DMS 273 (cell line): ENCODE measurements around the gene SH3PXD2B.
A peak's percentile ranks its signal among the peaks of the same experiment; 100 is the strongest.
"Not testable (repeated sequence)": the region's sequence is repeated elsewhere in the genome, so short reads cannot be mapped to it uniquely, and the experiment has no call there.

Experiments
- DNase-seq: peaks from one replicate; lab custom pipeline; 2025; ENCODE audit not compliant: unreplicated experiment; lab: John Stamatoyannopoulos, UW

SH3PXD2B gene

GRCh38 chr5:172311026-172311425 lies 143.3 kb downstream of the SH3PXD2B start:
- DNase-seq = no peak

DNA sequence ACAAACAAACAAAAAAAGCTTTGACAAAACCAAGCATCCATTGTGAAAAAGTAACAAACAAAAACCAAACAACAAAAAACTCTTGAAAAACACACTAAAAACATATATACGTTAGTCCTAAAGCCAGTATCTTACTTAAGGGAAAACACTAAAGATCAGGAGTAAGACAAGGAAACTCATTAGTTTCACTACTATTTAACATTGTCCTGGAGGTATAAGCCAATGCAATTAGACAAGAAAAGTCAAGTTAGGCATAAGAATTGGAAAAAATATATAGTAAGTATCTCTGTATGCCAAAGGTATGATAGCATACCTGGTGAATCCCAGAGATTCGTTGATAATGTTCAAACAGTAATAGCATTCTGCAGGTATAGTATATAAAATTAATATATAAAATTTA lies 148.9 kb downstream of the SH3PXD2B start:
- no peak for DNase-seq

DNA sequence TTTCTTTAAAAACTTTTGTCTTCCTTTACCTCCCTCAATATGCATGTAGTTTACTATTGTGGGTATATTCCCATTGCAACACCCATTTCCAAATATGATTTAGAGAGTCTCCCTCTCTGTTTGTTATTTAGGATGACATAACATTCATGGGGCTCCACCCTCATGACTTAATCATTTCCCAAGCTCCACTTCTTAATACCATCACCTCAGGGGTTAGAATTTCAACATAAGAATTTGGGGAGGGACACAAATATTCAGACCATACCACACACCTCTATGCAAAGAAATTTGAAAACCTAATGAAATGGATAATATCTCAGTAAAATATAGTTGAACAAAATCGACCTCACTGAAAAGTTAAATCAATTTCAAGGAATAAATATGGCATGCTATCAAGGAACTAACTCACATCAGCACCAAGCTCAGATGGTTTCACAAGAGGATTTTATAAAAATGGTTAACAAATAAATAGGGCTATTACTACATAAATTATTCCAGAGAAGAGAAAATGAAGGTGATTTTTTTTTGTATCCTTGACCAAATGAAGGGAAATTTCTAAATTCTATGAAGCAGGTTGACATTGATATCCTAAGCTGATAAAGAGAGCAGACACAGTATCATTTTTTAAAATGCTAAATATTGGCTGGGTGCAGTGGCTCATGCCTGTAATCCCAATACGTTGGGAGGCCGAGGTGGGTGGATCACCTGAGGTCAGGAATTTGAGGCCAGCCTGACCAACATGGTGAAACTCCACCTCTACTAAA lies 150.6 kb downstream of the SH3PXD2B start:
- DNase-seq = peak; percentile 43

GRCh38 chr5:172303162-172303561 lies 151.2 kb downstream of the SH3PXD2B start:
- peak; percentile 43 for DNase-seq

- no peak for DNase-seq
Measured at GRCh38 chr5:172302047-172302710, 152.1 kb downstream of the SH3PXD2B start.

DNA sequence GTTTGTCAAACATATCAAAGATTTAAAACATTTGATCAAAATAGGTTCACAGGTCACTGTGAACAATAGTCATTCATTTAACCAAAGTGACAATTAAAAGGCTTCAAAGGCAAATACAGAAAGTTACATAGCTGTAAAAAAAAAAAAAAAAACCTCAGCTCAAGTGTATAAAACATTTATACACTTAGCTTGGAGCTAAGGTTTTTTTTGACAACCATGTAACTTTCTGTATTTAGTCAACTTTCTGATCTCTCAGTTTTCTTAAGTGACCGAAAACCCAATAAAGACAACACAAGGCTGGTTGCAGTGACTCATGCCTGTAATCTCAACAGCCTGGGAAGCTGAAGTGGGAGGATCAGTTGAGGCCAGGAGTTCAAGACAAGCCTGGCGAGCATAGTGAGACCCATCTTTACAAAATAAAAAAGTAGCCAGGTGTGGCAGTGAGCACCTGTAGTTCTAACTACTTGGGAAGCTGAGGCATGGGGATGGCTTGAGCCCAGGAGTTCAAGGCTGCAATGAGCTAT lies 154.3 kb downstream of the SH3PXD2B start:
- no peak for DNase-seq

- DNase-seq = no peak
Measured at GRCh38 chr5:172294831-172295230, 159.5 kb downstream of the SH3PXD2B start.

DNA sequence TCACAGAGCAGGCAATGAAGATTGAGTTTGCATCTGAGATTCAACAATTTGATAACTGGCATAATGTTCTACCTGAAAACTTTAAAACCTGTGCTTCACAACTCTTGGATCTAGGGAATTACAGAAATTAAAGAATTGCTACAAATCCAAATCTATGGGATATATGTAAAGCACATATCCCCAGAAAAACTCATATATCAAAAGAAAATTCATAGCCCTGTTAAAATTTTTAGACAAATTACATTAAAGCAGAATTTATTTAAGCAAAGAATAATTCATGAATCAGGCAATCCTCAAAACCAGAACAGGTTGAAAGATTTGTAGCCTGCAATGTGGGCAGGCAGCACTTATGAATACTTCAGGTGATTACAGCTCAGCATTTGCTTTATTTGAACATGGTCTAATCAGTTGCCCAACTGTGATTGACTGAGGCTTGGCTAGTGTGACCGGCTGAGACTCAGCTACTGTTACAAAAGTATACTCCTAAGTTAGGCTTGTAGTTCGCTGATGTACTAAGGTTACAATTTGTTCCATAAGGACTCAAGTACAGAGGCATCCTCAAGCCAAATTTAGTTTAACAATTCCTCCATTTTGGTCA lies 160.5 kb downstream of the SH3PXD2B start:
- no peak for DNase-seq

DNA sequence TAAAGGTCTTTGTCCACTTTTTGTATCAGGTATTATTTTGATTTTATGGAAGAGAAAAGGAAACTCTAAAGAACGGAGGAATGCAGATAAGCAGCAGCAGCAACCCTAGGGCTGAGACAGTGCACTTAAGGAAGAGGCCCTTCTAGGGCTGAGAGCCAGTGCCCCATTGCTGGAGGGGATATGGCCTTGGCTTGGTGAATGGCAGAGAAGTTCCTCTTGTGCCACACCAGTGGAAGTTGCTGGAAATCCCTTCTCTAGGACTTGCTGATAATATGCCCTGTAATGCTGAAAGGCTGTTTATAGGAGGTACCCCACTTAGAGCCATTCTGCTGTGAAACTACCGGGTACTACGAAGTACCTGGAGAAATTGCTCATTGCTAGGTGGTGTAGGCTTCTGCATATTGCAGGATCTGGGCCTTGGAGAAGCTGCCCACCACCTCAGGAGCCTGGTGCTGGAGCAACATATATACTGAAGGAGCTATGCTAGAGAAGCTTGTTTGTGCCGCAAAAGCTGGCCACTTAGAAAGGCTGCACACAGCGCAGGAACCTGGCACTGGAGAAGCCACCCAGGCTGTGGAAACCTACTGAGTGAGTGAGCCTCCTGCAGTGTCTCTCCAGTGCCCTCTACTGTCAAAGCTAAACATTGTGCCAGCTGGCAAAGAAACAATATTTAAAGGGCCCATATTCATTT lies 161.1 kb downstream of the SH3PXD2B start:
- DNase-seq = peak; percentile 90

- not testable (repeated sequence) for DNase-seq
Measured at GRCh38 chr5:172291837-172292236, 162.5 kb downstream of the SH3PXD2B start.

GRCh38 chr5:172288465-172288864 lies 165.9 kb downstream of the SH3PXD2B start:
- no peak for DNase-seq

GRCh38 chr5:172287140-172287539 lies 167.2 kb downstream of the SH3PXD2B start:
- DNase-seq = not testable (repeated sequence)

GRCh38 chr5:172285226-172286143 lies 168.8 kb downstream of the SH3PXD2B start:
- no peak for DNase-seq

DNA sequence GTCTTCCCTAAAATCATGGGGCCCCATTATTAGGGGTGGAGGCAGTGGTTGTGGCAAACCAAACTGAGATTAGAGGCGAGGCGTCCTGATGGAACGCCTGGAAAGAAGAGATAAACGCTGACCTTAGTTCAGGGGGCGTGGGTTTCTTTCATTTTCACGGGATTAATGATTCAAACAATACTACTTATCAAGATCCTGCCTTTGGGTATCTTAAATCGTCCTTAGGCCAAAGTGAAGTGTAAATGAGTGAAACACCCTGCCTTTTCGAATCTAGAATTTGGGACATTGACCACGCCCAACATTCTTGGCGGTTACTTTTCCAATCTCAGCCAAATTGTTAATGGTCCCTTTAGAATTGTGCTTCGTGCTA lies 169.7 kb downstream of the SH3PXD2B start:
- peak; percentile 37 for DNase-seq

GRCh38 chr5:172283862-172284610 lies 170.3 kb downstream of the SH3PXD2B start:
- peak; percentile 95 for DNase-seq

DNA sequence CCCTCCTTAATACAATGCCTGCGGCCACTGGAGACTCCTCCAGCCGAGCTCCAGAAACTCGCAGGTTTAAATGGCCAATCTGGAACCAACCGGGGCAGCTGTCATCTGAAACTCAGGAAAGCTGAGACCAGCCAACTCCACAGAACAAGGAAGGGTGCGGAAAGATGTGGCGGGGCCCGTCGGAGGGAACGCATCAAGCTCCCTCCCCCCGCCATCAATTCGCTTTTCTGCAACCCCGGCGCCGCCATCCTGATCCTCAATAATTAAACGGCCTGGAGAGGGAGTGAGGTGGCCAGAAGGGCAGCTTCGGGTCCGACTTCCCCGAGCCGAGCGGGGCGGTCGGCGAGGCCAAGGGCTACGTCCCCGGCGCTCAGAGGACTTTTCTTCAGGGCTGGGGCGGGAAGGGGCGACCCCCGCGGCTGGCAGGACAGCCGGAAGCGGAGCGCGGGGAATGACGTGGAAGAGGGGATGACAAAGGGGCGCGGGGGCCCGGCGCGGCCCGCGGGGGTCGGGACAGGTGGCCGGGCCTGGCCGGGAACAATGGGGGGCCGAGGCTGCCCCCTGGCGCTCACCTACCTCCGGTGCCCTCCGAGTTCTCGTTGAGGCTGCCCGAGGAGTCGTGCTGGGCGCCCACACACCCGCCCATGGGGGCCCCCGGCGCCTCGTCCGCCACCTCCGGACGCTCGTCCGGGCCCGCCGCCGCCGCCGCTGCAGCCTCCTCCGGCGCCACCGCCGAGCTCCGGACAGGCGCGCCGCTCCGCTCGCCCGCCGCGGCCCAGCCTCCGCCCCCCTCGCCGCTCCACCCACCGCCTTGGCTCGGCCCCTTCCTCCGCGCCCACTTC lies 171.1 kb downstream of the SH3PXD2B start, which contains the start of gene UBTD2:
TSS of gene UBTD2 (minus strand) at position 745 of the 842 bp plus-strand sequence. CDS start at position 646, 99 bp downstream.
- peak; percentile 95 for DNase-seq

GRCh38 chr5:172282272-172283019 lies 171.9 kb downstream of the SH3PXD2B start:
- no peak for DNase-seq

- peak; percentile 29 for DNase-seq
Measured at GRCh38 chr5:172281346-172281745, 173.0 kb downstream of the SH3PXD2B start.
